GM12878 (cell line): ENCODE measurements around the gene FAM131B. TPM values are rescaled to one million over a fixed set of nuclear protein-coding genes. Genes with fewer than 3 reads are reported as not detected.

ENCODE experiments used
- ATAC-seq: fragments of 200-7000 bp; cut with Tn5 transposase; 3 replicates; pipeline ENCODE4 v1.9.1; 2020; ENCODE audit warnings: mild to moderate bottlenecking, moderate library complexity
- BruUV-seq: library from RNA; stranded (reverse); fragments of 400-500 nt; replicated peaks from 2 replicates; lab custom pipeline; 2021; lab: Mats Ljungman, UMichigan
- CTCF ChIA-PET: fragments of 300-600 bp; sonication (Branson Sonifier 250); formaldehyde crosslinking; extraction: SDS; loops from one replicate; lab custom pipeline; 2021; ENCODE audit warnings: inconsistent platforms; lab: Yijun Ruan, JAX
- POLR2A ChIA-PET: fragments of 350-600 bp; formaldehyde crosslinking; extraction: SDS; loops from one replicate; lab custom pipeline; 2021; ENCODE audit warnings: inconsistent platforms; lab: Charles Lee
- RAD21 ChIA-PET: fragments of 300-600 bp; sonication (Branson Sonifier 250); formaldehyde crosslinking; loops from one replicate; lab custom pipeline; 2023; ENCODE audit warnings: antibody characterized with exemption; ENCODE audit not compliant: unreplicated experiment; lab: Charles Lee
- SMC1A ChIA-PET: fragments of 300-600 bp; sonication (Branson Sonifier 250); formaldehyde crosslinking; loops from one replicate; lab custom pipeline; 2023; ENCODE audit not compliant: unreplicated experiment, uncharacterized antibody; lab: Charles Lee
- DNase-seq: peaks from one replicate; pipeline ENCODE4 v3.0.0-alpha.2; 2011; ENCODE audit warnings: low read depth, low spot score
- FAIRE-seq: peaks from 3 replicates; lab custom pipeline; 2011; peaks lifted over from hg19 to GRCh38; lab: Jason Lieb, UNC
- H2AFZ ChIP-seq: 2 replicates; pipeline ENCODE4 v1.6.0; 2011; ENCODE audit warnings: low read depth, low read length, control low read depth; ENCODE audit not compliant: control insufficient read depth
- H3K27ac ChIP-seq: 2 replicates; pipeline ENCODE4 v1.5.1; 2011; ENCODE audit warnings: control low read depth; ENCODE audit not compliant: control insufficient read depth, insufficient read depth
- H3K27me3 ChIP-seq, 2 experiments: replicated peaks in 1 of 2; 2 replicates each; pipeline versions ENCODE4 v1.6.0 to v1.6.1; 2011; ENCODE audit warnings: low read length in 1 of 2; ENCODE audit not compliant: control insufficient read depth in 2 of 2, insufficient read depth in 2 of 2
- H3K36me3 ChIP-seq, 2 experiments: 2 replicates each; pipeline ENCODE4 v1.5.1; 2011; ENCODE audit warnings: low read length in 1 of 2; ENCODE audit not compliant: control insufficient read depth in 2 of 2, insufficient read depth in 2 of 2
- H3K4me1 ChIP-seq: 2 replicates; pipeline ENCODE4 v1.6.1; 2011; ENCODE audit warnings: mild to moderate bottlenecking, low read length, moderate library complexity, mixed read lengths; ENCODE audit not compliant: control insufficient read depth, insufficient read depth
- H3K4me2 ChIP-seq: 2 replicates; pipeline ENCODE4 v1.6.0; 2011; ENCODE audit warnings: control low read depth; ENCODE audit not compliant: control insufficient read depth, insufficient read depth
- H3K4me3 ChIP-seq: fragments of 200-600 bp; sonication (generic); 2 replicates; pipeline ENCODE4 v1.5.1; 2016
- H3K79me2 ChIP-seq: 2 replicates; pipeline ENCODE4 v1.6.0; 2011; ENCODE audit warnings: low read length; ENCODE audit not compliant: control insufficient read depth, insufficient read depth
- H3K9ac ChIP-seq: 2 replicates; pipeline ENCODE4 v1.8.0; 2011; ENCODE audit warnings: low read length, control low read depth, mixed read lengths; ENCODE audit not compliant: control insufficient read depth, insufficient read depth
- H3K9me3 ChIP-seq: replicated peaks from 3 replicates; pipeline ENCODE4 v1.5.1; 2011; ENCODE audit warnings: mild to moderate bottlenecking, low read length; ENCODE audit not compliant: control insufficient read depth, insufficient read depth
- H4K20me1 ChIP-seq: 2 replicates; pipeline ENCODE4 v1.6.0; 2011; ENCODE audit not compliant: control insufficient read depth, insufficient read depth
- ATF2 ChIP-seq: IDR thresholded peaks from 2 replicates; pipeline ENCODE4 v1.6.1; 2012; ENCODE audit warnings: low read length, inconsistent platforms
- ELK1 ChIP-seq: IDR thresholded peaks from 2 replicates; pipeline ENCODE4 v1.6.1; 2012; ENCODE audit warnings: low read depth, low read length, improper control_type of control experiment
- HDAC6 ChIP-seq: fragments of 200-600 bp; sonication (generic); IDR thresholded peaks from one replicate; pipeline ENCODE4 v1.8.0; 2017; ENCODE audit warnings: antibody characterized with exemption; ENCODE audit not compliant: unreplicated experiment
- HDGF ChIP-seq: fragments of 450-650 bp; IDR thresholded peaks from 2 replicates; pipeline ENCODE4 v1.6.1; 2016; ENCODE audit warnings: antibody characterized with exemption
- HSF1 ChIP-seq: fragments of 150-350 bp; IDR thresholded peaks from 2 replicates; pipeline ENCODE4 v1.6.1; 2014; ENCODE audit warnings: mild to moderate bottlenecking, low read depth, low read length
- IRF4 ChIP-seq: IDR thresholded peaks from 2 replicates; pipeline ENCODE4 v1.6.1; 2011; ENCODE audit warnings: low read depth, low read length
- JUNB ChIP-seq: IDR thresholded peaks from 2 replicates; pipeline ENCODE4 v1.6.1; 2016; ENCODE audit warnings: antibody characterized with exemption, mild to moderate bottlenecking
- MEF2B ChIP-seq: fragments of 450-650 bp; IDR thresholded peaks from 2 replicates; pipeline ENCODE4 v1.6.1; 2018; ENCODE audit warnings: mild to moderate bottlenecking, moderate library complexity; ENCODE audit not compliant: partially characterized antibody, poor library complexity, severe bottlenecking
- NFIC ChIP-seq: IDR thresholded peaks from 2 replicates; pipeline ENCODE4 v1.6.1; 2012; ENCODE audit warnings: low read depth, mild to moderate bottlenecking, inconsistent platforms, low read length, moderate library complexity
- NFXL1 ChIP-seq: fragments of 450-650 bp; IDR thresholded peaks from 2 replicates; pipeline ENCODE4 v1.6.1; 2017; ENCODE audit warnings: antibody characterized with exemption, mild to moderate bottlenecking, borderline replicate concordance
- in situ Hi-C: fragments of 300-500 bp; cut with MboI; formaldehyde crosslinking; loops from 9 replicates; pipeline ENCODE4 v1.14.3; 2018; ENCODE audit warnings: mixed read lengths
- intact Hi-C: fragments of 100-400 bp; cut with micrococcal nuclease; formaldehyde crosslinking; loops from one replicate; pipeline ENCODE4 v1.14.2; 2022; ENCODE audit not compliant: unreplicated experiment
- polyA plus RNA-seq, 11 experiments: library from polyadenylated mRNA; depleted of rRNA in 4 of 11; unstranded in 6 of 11; stranded (reverse) in 5 of 11; fragments of >200 nt; fragmentation: Nextera tagmentation in 4 of 11; fragmentation: Illumina TruSeq in 1 of 11; extraction: Ambion mirVana in 4 of 11; extraction: Trizol in 1 of 11; gene quantifications; 1 replicate in 1 of 11; 2 replicates in 10 of 11; pipeline versions ENCODE4 v1.2.1 to v1.2.3, GENCODE V29; 2011 to 2016; ENCODE audit warnings: inconsistent platforms in 2 of 11, missing spikeins in 2 of 11, low read depth in 1 of 11
- total RNA-seq, 4 experiments: library from RNA; depleted of rRNA in 3 of 4; stranded (reverse); fragments of >200 nt in 3 of 4; fragmentation: Illumina TruSeq in 1 of 4; extraction: Trizol in 1 of 4; gene quantifications; 2 replicates each; pipeline versions ENCODE4 v1.2.1 to v1.2.3, GENCODE V29; 2013 to 2021

FAM131B gene
- total and polyA plus RNA-seq, 10 of the 15 experiments (the other 5 are each of a cell fraction or from before 2014, with no cell fraction given): 0.03 to 0.05 TPM; not detected in 8

GRCh38 chr7:143314127-143314526, 48.4 kb downstream of the FAM131B start:
- H3K9me3 ChIP-seq: no peaks in the 10 kb centered on the region; the same call in 2 of the 3 replicates
- no TSS peak for BruUV-seq
- in situ Hi-C loops (no loop called here), intact Hi-C loops (no loop called here)
- no peaks in the 10 kb centered on the region; a peak in 1 of 4 replicates for H3K36me3 ChIP-seq
- ChIA-PET POLR2A (no interaction called here), CTCF (no interaction called here), RAD21 (no interaction called here), SMC1A (interaction anchor here (1.3 kb wide), 1 partner anchor 17 kb away, joined by 3 read pairs; no protein-coding TSS in a partner anchor)
- H3K4me1 ChIP-seq: peaks cover 11% of the 10 kb centered on the region
- no peak overlapping the region for H2AFZ ChIP-seq
- DNase-seq: no peak
- H3K27ac ChIP-seq: no peak overlapping the region
- FAIRE-seq: no peak
- no peaks in the 10 kb centered on the region for H4K20me1 ChIP-seq
- H3K27me3 ChIP-seq: no peaks in the 10 kb centered on the region
- H3K4me2 ChIP-seq: 0 out of 2 replicates have a peak overlapping the region, but pooled peaks have one; percentile 33
- no peak for ATAC-seq
- no peak overlapping the region for H3K4me3 ChIP-seq
- H3K79me2 ChIP-seq: no peaks in the 10 kb centered on the region
- TF ChIP-seq ELK1: no peak
- TF ChIP-seq JUNB: peak; percentile 67
- no peak for TF ChIP-seq MEF2B
- peak; percentile 30; the same call in 1 of the 2 replicates for TF ChIP-seq IRF4
- peak; percentile 34; the same call in 1 of the 2 replicates for TF ChIP-seq ATF2
- TF ChIP-seq HDAC6: no peak
- TF ChIP-seq NFIC: peak; percentile 55
- no peak for TF ChIP-seq HSF1
- TF ChIP-seq NFXL1: no peak
- no peak for TF ChIP-seq HDGF
- H3K9ac ChIP-seq: no peak overlapping the region
